Lower leg skin (tissue), 4 donors: Measurements from ENCODE around the gene GJA5. TPM values are rescaled to one million over a fixed set of nuclear protein-coding genes. Genes with fewer than 3 reads are reported as not detected.
A peak's percentile ranks its signal among the peaks of the same experiment; 100 is the strongest.

Experiments
- DNase-seq, 2 donors: peaks; one replicate each; pipeline ENCODE4 v3.0.0-alpha.2; 2019; ENCODE audit warnings: low spot score in 2 of 2
- H3K4me3 ChIP-seq: fragments of 200-600 bp; sonication (generic); 2 replicates; pipeline ENCODE4 v1.5.1; 2017; ENCODE audit warnings: mild to moderate bottlenecking, low read depth; ENCODE audit not compliant: poor library complexity, severe bottlenecking
- POLR2A ChIP-seq, 2 donors: fragments of 450-650 bp; IDR thresholded peaks; one replicate each; pipeline ENCODE4 v1.6.1; 2016 to 2017; ENCODE audit warnings: antibody characterized with exemption in 2 of 2, mild to moderate bottlenecking in 1 of 2, moderate library complexity in 1 of 2
- WGBS, 2 donors: methylation state at CpG; one replicate each; pipeline ENCODE4 v1.1.5; 2018; 5-methylcytosine and 5-hydroxymethylcytosine counted together
- intact Hi-C: fragments of 100-400 bp; cut with DNase I; formaldehyde crosslinking; loops from one replicate; pipeline ENCODE4 v1.15.0; 2023; ENCODE audit warnings: low total_unique reads
- total RNA-seq, 4 donors: library from RNA; depleted of rRNA; stranded (reverse); fragments of >200 nt; gene quantifications; one replicate each; pipeline ENCODE4 v1.1.0, GENCODE V29; 2016
- TF ChIP-seq, protein P1 (sequence below), 3 donors: fragments of 450-650 bp; IDR thresholded peaks; one replicate each; pipeline ENCODE4 v1.5.1; 2016; ENCODE audit warnings: antibody characterized with exemption in 3 of 3, mild to moderate bottlenecking in 3 of 3, moderate library complexity in 2 of 3

GJA5 gene
- total RNA-seq, 4 donors from 2014 or later: 2.0 to 6.6 (median 3.5) TPM

DNA sequence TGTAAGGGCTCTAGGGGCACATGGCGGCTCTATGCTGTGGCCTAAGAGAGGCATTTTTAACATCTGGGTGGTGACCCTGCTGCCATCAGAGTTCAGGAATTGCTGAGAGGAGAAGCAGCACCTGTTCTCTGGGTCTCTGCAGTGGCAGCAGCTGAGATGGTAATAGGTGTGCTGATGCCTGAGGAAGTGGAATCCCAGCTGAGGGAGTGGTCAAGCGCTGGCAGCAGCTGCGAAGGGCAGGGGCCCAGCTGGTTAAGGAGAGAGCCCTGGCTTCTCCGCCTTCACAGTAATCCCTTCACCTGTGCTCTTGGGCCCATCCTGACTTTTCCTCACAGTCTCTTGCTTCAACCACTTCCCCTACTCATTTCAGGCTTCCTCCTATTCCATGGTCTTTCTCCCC is 39.8 kb downstream of the GJA5 start:
- TF ChIP-seq, protein P1, sequence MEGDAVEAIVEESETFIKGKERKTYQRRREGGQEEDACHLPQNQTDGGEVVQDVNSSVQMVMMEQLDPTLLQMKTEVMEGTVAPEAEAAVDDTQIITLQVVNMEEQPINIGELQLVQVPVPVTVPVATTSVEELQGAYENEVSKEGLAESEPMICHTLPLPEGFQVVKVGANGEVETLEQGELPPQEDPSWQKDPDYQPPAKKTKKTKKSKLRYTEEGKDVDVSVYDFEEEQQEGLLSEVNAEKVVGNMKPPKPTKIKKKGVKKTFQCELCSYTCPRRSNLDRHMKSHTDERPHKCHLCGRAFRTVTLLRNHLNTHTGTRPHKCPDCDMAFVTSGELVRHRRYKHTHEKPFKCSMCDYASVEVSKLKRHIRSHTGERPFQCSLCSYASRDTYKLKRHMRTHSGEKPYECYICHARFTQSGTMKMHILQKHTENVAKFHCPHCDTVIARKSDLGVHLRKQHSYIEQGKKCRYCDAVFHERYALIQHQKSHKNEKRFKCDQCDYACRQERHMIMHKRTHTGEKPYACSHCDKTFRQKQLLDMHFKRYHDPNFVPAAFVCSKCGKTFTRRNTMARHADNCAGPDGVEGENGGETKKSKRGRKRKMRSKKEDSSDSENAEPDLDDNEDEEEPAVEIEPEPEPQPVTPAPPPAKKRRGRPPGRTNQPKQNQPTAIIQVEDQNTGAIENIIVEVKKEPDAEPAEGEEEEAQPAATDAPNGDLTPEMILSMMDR (IDR thresholded peaks at IDR 0.05): no peak
- no peak for TF ChIP-seq POLR2A (IDR thresholded peaks at IDR 0.05)
- WGBS, 2 donors: 84 to 86% methylated on average over 4 of the region's 4 CpGs
- no peak for DNase-seq
- no peak overlapping the region for H3K4me3 ChIP-seq
- intact Hi-C loops: loop anchor here (10.0 kb wide), 1 partner anchor 174 kb away; no protein-coding TSS in a partner anchor

DNA sequence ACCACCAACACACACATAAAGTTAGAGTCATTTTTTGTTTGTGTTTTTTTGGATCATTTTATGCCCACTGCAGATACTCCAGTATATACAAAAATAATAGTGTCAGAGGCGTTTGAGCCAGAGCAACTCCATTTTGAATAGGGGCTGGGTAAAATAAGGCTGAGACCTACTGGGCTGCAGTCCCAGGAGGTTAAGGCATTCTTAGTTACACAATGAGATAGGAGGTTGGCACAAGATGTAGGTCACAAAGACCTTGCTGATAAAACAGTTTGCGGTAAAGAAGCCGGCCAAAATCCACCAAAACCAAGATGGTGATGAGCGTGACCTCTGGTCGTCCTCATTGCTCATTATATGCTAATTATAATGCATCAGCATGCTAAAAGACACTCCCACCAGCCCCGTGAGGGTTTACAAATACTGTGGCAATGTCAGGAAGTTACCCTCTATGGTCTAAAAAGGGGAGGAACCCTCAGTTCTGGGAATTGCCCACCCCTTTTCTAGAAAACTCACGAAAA is 40.6 kb downstream of the GJA5 start:
- H3K4me3 ChIP-seq: no peak overlapping the region
- intact Hi-C loops: loop anchor here (10.0 kb wide), 1 partner anchor 175 kb away; no protein-coding TSS in a partner anchor
- WGBS, 2 donors: 66 to 80% methylated on average over 7 of the region's 7 CpGs
- DNase-seq: no peak
- TF ChIP-seq POLR2A (IDR thresholded peaks at IDR 0.05): no peak
- TF ChIP-seq, protein P1 (IDR thresholded peaks at IDR 0.05): no peak

DNA sequence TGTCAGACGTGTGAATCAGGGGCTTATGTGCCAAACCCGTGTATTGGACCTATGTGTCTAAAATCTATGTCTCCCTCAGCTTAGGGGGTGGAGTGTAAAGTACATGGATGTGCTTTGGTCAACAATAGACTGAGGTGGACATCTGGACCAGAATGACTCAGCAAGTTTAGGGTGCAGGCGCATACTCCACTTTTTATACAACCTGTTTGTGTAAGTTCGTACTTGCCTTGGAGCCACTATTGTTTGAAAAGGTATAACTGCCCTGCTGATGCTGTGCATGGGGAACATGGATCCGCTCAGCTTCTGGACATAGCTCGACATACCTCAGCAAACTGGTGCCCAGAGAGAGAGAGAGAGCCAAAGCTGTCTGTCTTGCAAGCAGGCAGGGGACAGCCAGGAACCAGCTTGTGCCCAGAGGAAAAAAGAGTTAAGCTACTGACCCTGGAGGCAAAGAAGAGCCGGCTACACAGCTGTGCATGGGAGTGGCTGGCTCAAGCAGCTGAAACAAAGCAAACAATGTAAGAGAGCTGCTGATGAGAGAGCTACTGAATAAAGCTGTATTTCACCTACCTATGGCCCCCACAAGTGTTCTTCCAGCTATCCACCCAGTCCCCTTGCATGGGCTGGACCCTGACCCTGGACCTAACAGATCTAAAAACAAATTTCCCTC is 41.2 kb downstream of the GJA5 start:
- DNase-seq: no peak
- WGBS, 2 donors: 86% methylated on average over 7 of the region's 7 CpGs
- TF ChIP-seq POLR2A (IDR thresholded peaks at IDR 0.05): no peak
- TF ChIP-seq, protein P1 (IDR thresholded peaks at IDR 0.05): no peak

DNA sequence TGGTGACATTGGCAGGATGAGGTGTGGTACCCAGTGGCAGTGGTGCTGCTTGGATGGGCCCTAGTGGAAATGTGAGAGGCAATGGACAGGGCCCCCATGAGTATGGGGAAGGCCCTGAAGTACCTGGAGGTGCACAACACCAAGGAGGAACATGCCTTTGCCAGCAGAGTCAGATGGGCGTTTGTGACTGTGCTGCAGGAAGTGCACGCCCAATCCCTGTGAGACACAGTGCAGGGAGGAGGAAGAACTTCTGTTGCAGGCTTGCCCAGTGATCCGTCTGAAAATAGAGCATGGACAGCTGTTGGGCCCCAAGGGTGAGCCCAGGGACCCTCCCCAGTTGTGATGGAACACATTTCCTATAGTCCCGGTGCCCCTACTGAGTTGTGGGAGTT is 42.7 kb downstream of the GJA5 start:
- TF ChIP-seq, protein P1 (IDR thresholded peaks at IDR 0.05): no peak
- TF ChIP-seq POLR2A (IDR thresholded peaks at IDR 0.05): no peak
- DNase-seq: no peak
- 36 to 45% methylated on average over 4 of the region's 4 CpGs for WGBS, 2 donors
- intact Hi-C loops: no loop called here
- no peak overlapping the region for H3K4me3 ChIP-seq

More for the DNA sequence above, 41.2 kb downstream of the GJA5 start:
- intact Hi-C loops: no loop called here
- no peak overlapping the region for H3K4me3 ChIP-seq

DNA sequence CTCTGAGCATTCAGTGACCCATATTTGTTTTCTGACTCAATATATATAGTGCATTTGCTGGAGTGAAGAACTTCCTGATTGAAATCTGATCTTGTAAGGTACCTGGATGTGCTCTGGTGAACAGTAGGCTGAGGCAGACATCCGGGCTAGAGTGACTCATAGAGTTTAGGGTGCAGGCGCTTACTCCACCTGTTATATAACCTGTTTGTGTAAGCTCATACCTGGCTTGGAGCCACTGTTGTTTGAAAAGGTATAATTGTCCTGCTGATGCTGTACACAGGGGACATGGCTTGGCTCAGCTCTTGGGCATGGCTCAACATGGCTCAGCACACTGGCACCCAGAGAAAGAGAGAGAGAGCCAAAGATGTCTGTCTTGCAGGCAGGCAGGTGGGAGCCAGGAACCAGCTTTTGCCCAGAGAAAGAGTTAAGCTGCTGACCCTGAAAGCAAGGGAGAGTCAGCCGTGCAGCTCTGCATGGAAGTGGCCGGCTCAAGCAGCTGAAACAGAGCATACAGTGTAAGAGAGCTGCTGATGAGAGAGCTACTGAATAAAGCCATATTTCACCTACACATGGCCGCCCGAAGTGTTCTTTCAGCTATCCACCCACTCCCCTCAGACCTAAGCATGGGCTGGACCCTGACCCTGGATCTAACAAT is 43.2 kb downstream of the GJA5 start:
- peak in 1 of 2 donors; percentile 67 for DNase-seq
- 63 to 82% methylated on average over 6 of the region's 6 CpGs for WGBS, 2 donors
- TF ChIP-seq, protein P1 (IDR thresholded peaks at IDR 0.05): no peak
- no peak for TF ChIP-seq POLR2A (IDR thresholded peaks at IDR 0.05)
- no peak overlapping the region for H3K4me3 ChIP-seq
- intact Hi-C loops: no loop called here
